GM21529 (cell line): ENCODE measurements around the gene XK.
"Not testable (repeated sequence)": the region's sequence is repeated elsewhere in the genome, so short reads cannot be mapped to it uniquely, and the experiment has no call there.

Experiments used
- ATAC-seq: cut with Tn5 transposase; IDR thresholded peaks from one replicate; pipeline ENCODE4 v1.9.1; 2021; ENCODE audit not compliant: unreplicated experiment

XK gene

DNA sequence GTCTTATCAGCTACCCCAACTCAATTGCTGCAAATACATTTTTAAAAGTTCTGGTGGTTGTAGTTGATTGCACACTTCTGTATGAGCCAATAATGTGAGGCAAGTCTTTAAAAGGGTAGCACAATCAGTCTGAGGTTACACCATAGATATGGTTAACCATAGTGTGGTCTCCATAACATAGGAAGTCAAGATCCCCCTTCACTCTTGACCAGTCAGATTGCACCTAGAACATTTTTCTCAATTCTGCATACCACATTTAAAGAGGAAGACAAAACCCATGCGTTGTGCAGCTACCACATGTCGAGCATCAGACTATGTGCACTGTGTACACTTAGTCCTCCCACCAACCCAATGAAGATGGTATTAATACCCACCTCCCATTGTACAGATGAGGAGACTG lies 67.8 kb downstream of the XK start:
- no peak for ATAC-seq

DNA sequence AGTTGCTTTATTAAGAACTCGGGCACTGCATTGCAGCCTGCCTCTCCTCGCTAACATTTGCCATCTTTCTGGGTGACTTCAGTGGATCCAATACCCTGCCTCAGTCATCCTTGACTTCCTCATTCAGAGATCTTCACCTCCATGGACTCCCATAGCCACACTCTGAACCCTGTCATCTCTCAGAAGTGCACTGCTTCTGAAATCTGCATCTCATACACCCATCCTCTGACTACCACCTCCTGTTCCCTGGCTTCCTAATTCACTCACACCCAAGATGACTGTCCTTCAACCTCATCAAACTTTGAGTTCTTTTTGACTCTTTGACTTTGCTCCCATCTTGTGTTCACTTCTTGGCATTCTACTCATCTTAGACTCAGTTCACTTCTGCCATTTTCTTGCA lies 68.9 kb downstream of the XK start:
- ATAC-seq: peak; percentile 24

DNA sequence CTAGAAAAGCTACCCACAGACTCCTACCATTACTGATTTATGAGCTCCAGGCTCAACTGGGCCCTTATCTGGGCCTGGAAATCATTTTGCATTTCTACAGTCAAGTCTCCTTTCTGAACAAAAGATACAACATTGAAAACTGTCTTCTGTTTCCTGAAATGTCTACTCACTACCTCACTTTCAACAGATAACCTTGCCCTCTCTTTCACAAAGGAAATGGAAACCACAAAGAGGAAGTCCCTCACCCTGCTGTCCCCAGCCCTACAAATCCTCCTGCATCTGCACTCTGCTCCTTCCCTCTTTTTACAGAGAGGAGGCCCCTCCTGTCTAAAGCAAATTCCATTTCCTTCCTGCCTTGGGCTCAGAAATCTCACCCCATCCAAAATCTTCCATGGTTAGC lies 69.4 kb downstream of the XK start:
- peak; percentile 91 for ATAC-seq

DNA sequence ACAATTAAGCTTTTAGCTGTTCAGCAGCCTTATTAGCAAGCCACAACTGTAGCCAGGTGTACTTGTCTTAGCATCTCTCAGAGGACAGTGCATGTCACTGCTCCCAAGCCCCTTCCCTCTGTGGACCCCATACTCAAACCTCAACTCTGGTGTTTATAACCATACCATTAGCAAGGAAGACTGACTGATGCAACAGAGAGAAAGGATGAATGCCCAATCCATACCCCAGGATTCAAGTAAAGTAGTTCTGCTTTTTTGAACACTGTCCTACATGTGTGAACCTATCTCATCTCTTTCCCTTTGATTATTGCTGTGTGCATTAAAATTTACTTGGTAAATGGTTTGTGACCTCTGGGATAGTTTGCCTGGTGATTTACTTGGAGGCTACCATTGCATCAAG lies 71.5 kb downstream of the XK start:
- no peak for ATAC-seq

DNA sequence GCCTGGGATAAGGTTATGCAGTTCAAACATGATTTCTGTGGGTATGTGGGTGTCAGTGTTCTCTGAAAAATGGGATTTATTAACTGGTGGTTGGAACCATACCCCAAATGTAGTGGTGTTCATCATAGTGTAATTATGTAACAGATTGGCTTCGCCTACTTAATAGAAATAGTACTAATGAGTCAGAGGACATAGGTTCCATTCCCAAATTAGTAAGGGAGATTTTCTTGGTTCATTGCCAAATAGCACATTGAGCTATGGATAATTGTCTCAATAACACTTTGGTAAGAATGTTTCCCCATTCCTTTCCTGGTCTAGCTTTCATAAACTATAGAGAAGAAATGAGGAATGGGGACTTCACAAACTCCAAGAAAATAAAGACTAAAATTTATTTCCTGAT lies 73.8 kb downstream of the XK start:
- ATAC-seq: no peak

DNA sequence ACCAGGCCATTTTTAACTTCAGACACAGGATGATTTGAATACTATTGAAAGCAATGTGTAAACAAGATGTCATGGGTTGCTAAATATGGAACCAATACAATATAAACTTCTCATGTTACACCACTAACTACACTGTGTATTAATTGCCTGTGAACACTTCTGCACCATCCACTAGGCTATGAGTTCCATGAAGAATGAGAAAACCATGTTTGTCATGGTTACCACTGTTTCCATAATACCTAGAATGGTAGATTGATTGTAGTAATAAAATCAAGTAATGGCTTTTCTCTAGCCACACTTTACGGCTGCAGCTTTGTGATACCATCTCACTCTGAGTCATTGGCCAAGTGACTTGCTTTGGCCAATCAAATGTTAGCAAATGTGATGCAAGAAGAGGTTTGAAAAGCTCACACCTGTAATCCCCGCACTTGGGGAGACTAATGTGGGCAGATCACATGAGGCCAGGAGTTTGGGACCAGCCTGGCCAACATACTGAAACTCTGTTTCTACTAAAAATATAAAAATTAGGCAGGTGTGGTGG lies 74.4 kb downstream of the XK start:
- ATAC-seq: no peak

DNA sequence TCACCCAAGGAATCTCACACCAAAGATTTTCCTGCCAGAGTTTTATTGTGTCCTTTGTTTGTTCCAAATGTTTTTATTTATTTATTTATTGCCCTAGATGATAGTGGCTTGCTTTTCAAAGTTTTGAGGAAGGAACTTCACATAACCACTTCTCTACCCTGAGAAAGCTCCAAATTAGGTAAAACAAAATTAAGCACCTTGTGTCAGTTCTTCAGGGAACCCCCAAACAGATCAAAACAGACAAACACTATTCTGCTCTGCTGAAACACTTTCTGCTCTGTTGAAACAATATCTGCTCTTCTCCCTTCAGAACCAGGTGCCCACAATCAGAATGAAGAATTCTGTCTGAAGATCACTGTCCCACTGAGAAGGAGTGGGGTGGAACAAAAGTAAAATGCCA lies 77.8 kb downstream of the XK start:
- ATAC-seq: no peak

DNA sequence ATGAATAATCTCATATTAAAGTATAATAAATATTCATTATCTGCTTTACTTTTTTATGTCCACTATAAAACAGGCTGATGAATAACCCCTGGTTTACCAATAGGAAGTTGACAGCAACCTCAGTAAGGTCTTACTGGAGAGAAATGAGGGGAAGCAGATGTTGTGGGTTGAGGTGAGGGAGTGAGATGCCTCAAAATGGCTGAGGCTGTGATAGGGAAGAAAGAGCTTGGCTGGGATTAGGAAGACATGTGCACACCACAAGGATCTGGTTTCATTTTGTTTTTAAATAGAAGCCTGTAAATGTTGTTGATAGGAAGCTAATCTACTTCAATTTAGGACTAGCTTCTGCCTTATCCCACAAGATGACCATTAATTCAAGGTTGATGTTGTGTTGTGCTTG lies 79.9 kb downstream of the XK start:
- ATAC-seq: no peak

DNA sequence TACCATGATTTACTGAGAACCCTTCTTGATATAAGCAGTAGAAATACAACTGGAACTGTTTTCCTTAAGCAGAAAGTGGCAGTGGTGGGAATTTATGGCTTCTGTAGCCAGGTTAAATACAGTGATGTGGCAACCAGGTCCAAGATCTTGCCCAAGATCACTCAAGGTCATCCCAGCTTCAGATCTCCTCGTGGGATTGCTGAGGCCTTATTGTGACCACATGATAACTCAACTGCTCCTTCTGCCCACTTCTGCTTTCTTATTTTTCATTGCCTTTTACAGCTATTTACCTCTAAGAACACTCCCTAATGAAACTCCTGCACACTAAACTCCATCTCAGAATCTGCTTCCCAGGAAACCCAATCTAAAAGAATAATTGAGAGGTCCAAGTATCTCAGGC lies 81.8 kb downstream of the XK start:
- ATAC-seq: no peak

DNA sequence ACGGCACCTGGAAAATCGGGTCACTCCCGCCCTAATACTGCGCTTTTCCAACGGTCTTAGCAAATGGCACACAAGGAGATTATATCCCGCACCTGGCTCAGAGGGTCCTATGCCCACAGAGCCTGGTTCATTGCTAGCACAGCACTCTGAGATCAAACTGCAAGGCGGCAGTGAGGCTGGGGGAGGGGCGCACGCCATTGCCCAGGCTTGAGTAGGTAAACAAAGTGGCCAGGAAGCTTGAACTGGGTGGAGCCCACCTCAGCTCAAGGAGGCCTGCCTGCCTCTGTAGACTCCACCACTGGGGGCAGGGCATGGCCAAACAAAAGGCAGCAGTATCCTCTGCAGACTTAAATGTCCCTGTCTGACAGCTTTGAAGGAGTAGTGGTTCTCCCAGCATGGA lies 83.3 kb downstream of the XK start:
- not testable (repeated sequence) for ATAC-seq

DNA sequence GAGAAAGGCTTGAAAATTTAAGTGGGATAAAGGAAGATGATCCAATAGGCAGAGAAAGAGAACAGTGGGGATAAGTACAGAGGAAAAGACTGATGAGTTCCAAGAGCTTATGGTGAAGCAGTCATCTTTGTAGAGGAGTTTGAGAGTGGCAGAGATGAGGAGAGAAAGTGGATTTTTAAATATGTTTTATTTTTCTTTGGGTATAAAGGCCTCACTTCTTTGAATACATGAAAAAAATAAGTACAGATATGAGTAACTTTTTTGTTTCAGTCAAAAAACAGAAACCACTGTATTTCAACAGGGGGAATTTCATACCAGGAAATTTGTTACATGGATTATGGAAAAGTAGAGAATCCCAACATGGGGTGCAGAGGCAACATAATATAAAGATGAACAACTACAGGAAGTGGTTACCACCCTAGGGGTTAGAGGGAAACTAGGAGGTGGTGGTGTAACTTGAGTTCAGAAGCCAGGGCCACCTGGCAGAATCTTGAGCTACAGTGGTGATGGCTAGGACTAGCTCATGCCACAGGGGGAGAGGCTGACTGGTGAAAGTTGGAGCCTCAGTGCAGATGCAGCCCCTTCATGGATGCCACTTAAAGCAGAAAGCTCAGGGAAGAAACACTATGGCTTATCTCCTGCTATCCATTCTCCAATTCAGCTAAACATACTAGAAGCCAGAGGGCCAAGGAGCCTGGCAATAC lies 90.8 kb downstream of the XK start:
- peak; percentile 72 for ATAC-seq

DNA sequence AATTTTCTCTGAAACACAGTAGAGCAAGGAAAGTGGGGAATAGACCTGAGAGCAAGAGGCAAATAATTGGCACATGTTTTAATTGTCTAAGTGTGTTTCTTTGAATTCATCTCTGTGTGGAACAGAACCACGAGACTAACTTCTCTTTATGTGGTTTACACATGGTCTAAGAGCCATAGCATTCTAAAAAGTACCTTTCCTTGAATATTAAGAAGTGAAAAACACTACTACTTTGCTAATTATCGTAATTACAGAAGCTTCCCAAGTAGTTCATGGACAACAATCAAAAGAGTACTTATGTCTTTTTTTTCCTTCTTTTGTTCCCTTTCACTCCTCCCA lies 91.4 kb downstream of the XK start:
- ATAC-seq: peak; percentile 24

DNA sequence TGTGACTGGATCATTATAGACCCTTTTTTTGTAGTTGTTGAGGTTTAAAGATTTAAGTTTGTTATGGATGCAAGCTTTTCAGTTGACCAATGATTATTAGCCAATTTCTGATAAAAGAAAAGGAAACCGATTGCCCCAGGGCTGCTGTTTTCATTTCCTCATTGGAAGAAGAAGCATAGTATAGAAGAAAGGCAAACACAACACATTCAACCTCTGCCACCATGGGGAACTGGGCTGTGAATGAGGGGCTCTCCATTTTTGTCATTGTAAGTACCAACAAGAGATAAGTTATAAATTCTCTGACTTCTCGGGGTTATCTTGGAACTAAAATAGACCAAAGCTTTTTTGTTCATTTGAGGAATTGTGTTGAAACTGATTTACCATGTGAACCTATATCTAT lies 94.3 kb downstream of the XK start, which contains the start of gene CYBB:
Gene CYBB (plus strand): TSS at position 203 of the 400 bp plus-strand sequence. CDS start 19 bp downstream, at position 222.
- no peak for ATAC-seq

DNA sequence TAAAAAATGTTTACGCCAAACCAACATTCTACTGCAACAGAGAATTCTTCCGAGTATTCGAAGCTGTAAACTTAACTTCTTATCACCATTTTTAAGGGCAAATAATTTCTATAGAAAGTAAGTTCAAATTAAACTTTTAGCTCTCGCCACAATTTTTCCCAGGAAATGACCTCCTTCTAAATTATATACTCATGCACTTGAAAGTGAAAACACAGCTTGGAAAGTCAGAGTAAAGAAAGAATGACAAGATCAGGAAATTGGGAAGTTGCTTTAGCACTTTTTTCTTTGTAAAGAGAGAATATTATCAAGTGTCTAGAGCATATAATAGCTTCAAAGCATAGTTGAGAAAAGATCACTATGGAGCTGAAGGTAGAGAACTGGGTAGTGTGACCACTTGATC lies 95.5 kb downstream of the XK start:
- no peak for ATAC-seq
